K562 (cell line): ENCODE results near the gene NR2F6. TPM values are rescaled to one million over a fixed set of nuclear protein-coding genes. Genes with fewer than 3 reads are reported as not detected.
A peak's percentile ranks its signal among the peaks of the same experiment; 100 is the strongest.

Experiments used
- BCL6 ChIP-seq: fragments of 250-450 bp; sonication (Bioruptor Pico); IDR thresholded peaks from 2 replicates; pipeline ENCODE4 v1.4.0; 2020
- CREB1 ChIP-seq, 2 experiments: sonication (generic) in 1 of 2; formaldehyde crosslinking in 1 of 2; IDR thresholded peaks; 2 replicates each; pipeline versions ENCODE4 v1.6.1 to v1.8.0; 2012 to 2022; ENCODE audit warnings: inconsistent platforms in 1 of 2, mild to moderate bottlenecking in 1 of 2, missing genetic modification reagents in 1 of 2, moderate library complexity in 1 of 2
- HDAC1 ChIP-seq, 2 experiments: fragments of 450-650 bp; IDR thresholded peaks; 2 replicates each; pipeline ENCODE4 v1.6.1; 2016 to 2017; ENCODE audit warnings: inconsistent platforms in 1 of 2, mild to moderate bottlenecking in 1 of 2, moderate library complexity in 1 of 2
- ILF3 ChIP-seq: fragments of 450-650 bp; IDR thresholded peaks from 2 replicates; pipeline ENCODE4 v1.6.1; 2018; ENCODE audit warnings: antibody characterized with exemption, mild to moderate bottlenecking, moderate library complexity, borderline replicate concordance
- L3MBTL2 ChIP-seq: fragments of 450-650 bp; IDR thresholded peaks from 2 replicates; pipeline ENCODE4 v1.6.1; 2016; ENCODE audit warnings: mild to moderate bottlenecking, moderate library complexity
- NEUROD1 ChIP-seq: fragments of 150-350 bp; IDR thresholded peaks from 2 replicates; pipeline ENCODE4 v1.6.1; 2014; ENCODE audit warnings: borderline replicate concordance, low read length, low read depth; ENCODE audit not compliant: partially characterized antibody
- PKNOX1 ChIP-seq: fragments of 450-650 bp; IDR thresholded peaks from 2 replicates; pipeline ENCODE4 v1.6.1; 2016
- PTRF ChIP-seq: fragments of 450-650 bp; IDR thresholded peaks from 2 replicates; pipeline ENCODE4 v1.6.1; 2016; ENCODE audit warnings: mild to moderate bottlenecking, missing genetic modification characterization, missing compliant biosample characterization
- RUNX1 ChIP-seq: sonication (generic); IDR thresholded peaks from 2 replicates; pipeline ENCODE4 v1.6.1; 2016; ENCODE audit warnings: antibody characterized with exemption, low read depth
- SRSF7 ChIP-seq: fragments of 200-400 bp; formaldehyde crosslinking; optimal IDR thresholded peaks from 2 replicates; pipeline ENCODE3; 2017; ENCODE audit warnings: mild to moderate bottlenecking, low read depth, low read length
- TEAD2 ChIP-seq: fragments of 450-650 bp; IDR thresholded peaks from 2 replicates; pipeline ENCODE4 v1.6.1; 2016; ENCODE audit warnings: missing genetic modification characterization, control low read depth, missing compliant biosample characterization
- THRB ChIP-seq: fragments of 450-650 bp; formaldehyde crosslinking; conservative IDR thresholded peaks from 2 replicates; pipeline ENCODE4 v1.4.0; 2022; ENCODE audit warnings: mild to moderate bottlenecking, missing genetic modification characterization
- U2AF2 ChIP-seq: fragments of 200-400 bp; formaldehyde crosslinking; optimal IDR thresholded peaks from 2 replicates; pipeline ENCODE3; 2017; ENCODE audit warnings: low read depth, mild to moderate bottlenecking, low read length
- ZC3H11A ChIP-seq: IDR thresholded peaks from 2 replicates; pipeline ENCODE4 v1.6.1; 2012; ENCODE audit warnings: low read depth, low read length, improper control_type of control experiment
- ZNF175 ChIP-seq: fragments of 200-800 bp; sonication (Bioruptor generic); IDR thresholded peaks from 2 replicates; pipeline ENCODE4 v1.6.1; 2016; ENCODE audit warnings: low read depth, mild to moderate bottlenecking, missing genetic modification characterization, missing compliant biosample characterization
- ZNF445 ChIP-seq: fragments of 250-450 bp; sonication (Bioruptor Pico); IDR thresholded peaks from 2 replicates; pipeline ENCODE4 v1.4.0; 2020; ENCODE audit warnings: low read depth, mild to moderate bottlenecking, moderate library complexity
- ZNF57 ChIP-seq: fragments of 450-650 bp; formaldehyde crosslinking; IDR thresholded peaks from 2 replicates; pipeline ENCODE4 v1.4.0; 2020; ENCODE audit warnings: mild to moderate bottlenecking, moderate library complexity
- ZNF707 ChIP-seq: fragments of 250-450 bp; sonication (Bioruptor Pico); conservative IDR thresholded peaks from 2 replicates; pipeline ENCODE4 v1.8.0; 2022; ENCODE audit warnings: inconsistent platforms, mild to moderate bottlenecking, moderate library complexity
- ZNF76 ChIP-seq: fragments of 250-450 bp; sonication (Bioruptor Pico); IDR thresholded peaks from 2 replicates; pipeline ENCODE4 v1.4.0; 2020; ENCODE audit warnings: mild to moderate bottlenecking, moderate library complexity, borderline replicate concordance
- polyA plus RNA-seq, 8 experiments: library from polyadenylated mRNA; depleted of rRNA in 4 of 8; stranded (reverse) in 5 of 8; unstranded in 3 of 8; fragments of >200 nt; fragmentation: Nextera tagmentation in 2 of 8; fragmentation: Illumina TruSeq in 1 of 8; extraction: Ambion mirVana in 2 of 8; extraction: Trizol in 1 of 8; gene quantifications; 2 replicates each; pipeline versions ENCODE4 v1.2.1 to v1.2.3, GENCODE V29; 2011 to 2014; ENCODE audit warnings: inconsistent platforms in 1 of 8, missing spikeins in 1 of 8
- total RNA-seq, 7 experiments: library from RNA; depleted of rRNA in 6 of 7; stranded (reverse); fragments of >200 nt in 6 of 7; fragmentation: Illumina TruSeq in 2 of 7; extraction: Trizol in 2 of 7; gene quantifications; 2 replicates each; pipeline versions ENCODE4 v1.2.1 to v1.2.3, GENCODE V29; 2011 to 2021; ENCODE audit warnings: low replicate concordance in 1 of 7
- TF ChIP-seq, protein P1 (sequence below): fragments of 450-650 bp; conservative IDR thresholded peaks from 2 replicates; pipeline ENCODE4 v1.6.1; 2016; ENCODE audit warnings: missing genetic modification characterization, low read depth, mild to moderate bottlenecking, missing compliant biosample characterization, moderate library complexity
- TF ChIP-seq, protein P2 (sequence below): IDR thresholded peaks from 3 replicates; pipeline ENCODE4 v1.6.1; 2011; ENCODE audit warnings: borderline replicate concordance, mild to moderate bottlenecking, moderate library complexity; ENCODE audit not compliant: insufficient read length; ENCODE audit errors: extremely low read depth

The NR2F6 gene
- total and polyA plus RNA-seq, 9 of the 15 experiments (the other 6 are each of a cell fraction or from before 2014, with no cell fraction given), result 0.76 to 97.5 (median 18.8) TPM

DNA sequence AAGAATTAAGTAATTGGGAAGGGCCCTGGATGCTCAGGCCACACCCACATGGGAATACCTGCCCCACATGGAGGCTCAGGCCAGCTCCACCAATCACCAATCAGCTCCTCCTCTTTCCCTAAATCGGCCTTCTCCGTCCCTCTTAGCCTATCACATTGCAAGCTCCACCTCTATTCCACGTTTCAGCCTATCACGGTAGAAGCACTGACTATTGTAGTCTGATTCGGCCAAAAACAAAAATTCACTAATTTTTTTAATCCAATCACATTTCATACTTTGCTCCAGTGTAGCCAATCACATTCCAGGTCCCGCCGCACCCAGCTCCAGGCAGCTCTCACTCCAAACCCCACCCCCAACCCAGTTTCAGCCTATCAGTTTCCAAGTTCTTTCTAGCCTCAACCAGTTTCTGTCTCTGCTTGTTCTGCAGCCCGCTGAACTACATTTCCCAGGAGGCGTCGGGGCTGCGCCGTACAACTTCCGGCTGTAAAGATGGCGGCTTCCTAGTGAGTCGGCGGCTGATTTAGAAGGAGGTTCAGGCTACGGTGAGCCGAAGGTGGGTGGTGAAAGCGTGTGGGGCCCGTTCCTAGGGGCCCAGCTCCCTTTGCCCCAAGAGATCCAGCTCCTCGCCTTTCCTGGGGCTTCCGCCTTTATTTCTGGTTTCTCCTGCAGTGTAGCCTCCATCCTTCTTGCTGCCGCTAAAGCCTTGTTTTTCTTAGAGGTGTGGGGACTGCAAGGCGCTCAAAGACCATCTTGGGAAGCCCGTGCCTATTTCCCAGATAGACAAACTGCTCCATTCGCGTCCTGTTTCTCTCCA is 21.5 kb upstream of the NR2F6 start, which contains the start of gene BABAM1 (continued):
- TF ChIP-seq CREB1 (IDR thresholded peaks at IDR 0.05) (peak; percentile 81), CREB1 (CRISPR knock-in tag; IDR thresholded peaks at IDR 0.05) (peak; percentile 82), PTRF (0 out of 2 replicates have a peak, but pooled peaks have one; percentile 55), RUNX1 (no peak), ZNF76 (0 out of 2 replicates have a peak, but pooled peaks have one; percentile 48), TEAD2 (tag) (no peak; the same call in 1 of the 2 replicates), ZNF175 (peak; percentile 99), THRB (CRISPR knock-in tag) (peak; percentile 86), HDAC1 (IDR thresholded peaks at IDR 0.05) (peak in 1 of 2 experiments; percentile 73; a peak in 2 of 4 replicates), ZNF707 (CRISPR knock-in tag) (no peak), NEUROD1 (peak; percentile 97), ILF3 (no peak), BCL6 (0 out of 2 replicates have a peak, but pooled peaks have one; percentile 11), SRSF7 (no peak), ZC3H11A (no peak), PKNOX1 (peak; percentile 78), ZNF57 (CRISPR knock-in tag) (no peak), ZNF445 (no peak), L3MBTL2 (peak; percentile 35; the same call in 1 of the 2 replicates), U2AF2 (no peak)
- TF ChIP-seq, protein P1, sequence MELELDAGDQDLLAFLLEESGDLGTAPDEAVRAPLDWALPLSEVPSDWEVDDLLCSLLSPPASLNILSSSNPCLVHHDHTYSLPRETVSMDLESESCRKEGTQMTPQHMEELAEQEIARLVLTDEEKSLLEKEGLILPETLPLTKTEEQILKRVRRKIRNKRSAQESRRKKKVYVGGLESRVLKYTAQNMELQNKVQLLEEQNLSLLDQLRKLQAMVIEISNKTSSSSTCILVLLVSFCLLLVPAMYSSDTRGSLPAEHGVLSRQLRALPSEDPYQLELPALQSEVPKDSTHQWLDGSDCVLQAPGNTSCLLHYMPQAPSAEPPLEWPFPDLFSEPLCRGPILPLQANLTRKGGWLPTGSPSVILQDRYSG, result peak; percentile 94
- TF ChIP-seq, protein P2, sequence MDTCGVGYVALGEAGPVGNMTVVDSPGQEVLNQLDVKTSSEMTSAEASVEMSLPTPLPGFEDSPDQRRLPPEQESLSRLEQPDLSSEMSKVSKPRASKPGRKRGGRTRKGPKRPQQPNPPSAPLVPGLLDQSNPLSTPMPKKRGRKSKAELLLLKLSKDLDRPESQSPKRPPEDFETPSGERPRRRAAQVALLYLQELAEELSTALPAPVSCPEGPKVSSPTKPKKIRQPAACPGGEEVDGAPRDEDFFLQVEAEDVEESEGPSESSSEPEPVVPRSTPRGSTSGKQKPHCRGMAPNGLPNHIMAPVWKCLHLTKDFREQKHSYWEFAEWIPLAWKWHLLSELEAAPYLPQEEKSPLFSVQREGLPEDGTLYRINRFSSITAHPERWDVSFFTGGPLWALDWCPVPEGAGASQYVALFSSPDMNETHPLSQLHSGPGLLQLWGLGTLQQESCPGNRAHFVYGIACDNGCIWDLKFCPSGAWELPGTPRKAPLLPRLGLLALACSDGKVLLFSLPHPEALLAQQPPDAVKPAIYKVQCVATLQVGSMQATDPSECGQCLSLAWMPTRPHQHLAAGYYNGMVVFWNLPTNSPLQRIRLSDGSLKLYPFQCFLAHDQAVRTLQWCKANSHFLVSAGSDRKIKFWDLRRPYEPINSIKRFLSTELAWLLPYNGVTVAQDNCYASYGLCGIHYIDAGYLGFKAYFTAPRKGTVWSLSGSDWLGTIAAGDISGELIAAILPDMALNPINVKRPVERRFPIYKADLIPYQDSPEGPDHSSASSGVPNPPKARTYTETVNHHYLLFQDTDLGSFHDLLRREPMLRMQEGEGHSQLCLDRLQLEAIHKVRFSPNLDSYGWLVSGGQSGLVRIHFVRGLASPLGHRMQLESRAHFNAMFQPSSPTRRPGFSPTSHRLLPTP, result no peak
